SJSA1 (cell line): ENCODE results near the gene ACTL6B. TPM values are rescaled to one million over a fixed set of nuclear protein-coding genes. Genes with fewer than 3 reads are reported as not detected.
A peak's percentile ranks its signal among the peaks of the same experiment; 100 is the strongest.

Experiments used
- DNase-seq, 2 experiments: peaks; one replicate each; pipeline ENCODE4 v3.0.0-alpha.2; 2015 to 2020; ENCODE audit warnings: low spot score in 2 of 2, low read depth in 1 of 2
- H3K27ac ChIP-seq: fragments of 250-450 bp; sonication (Bioruptor Pico); 2 replicates; pipeline ENCODE4 v1.5.1; 2020; ENCODE audit warnings: mild to moderate bottlenecking, moderate library complexity
- H3K27me3 ChIP-seq: fragments of 250-450 bp; sonication (Bioruptor Pico); replicated peaks from 2 replicates; pipeline ENCODE4 v1.5.1; 2020; ENCODE audit warnings: mild to moderate bottlenecking, moderate library complexity
- H3K36me3 ChIP-seq: fragments of 250-450 bp; sonication (Bioruptor Pico); 2 replicates; pipeline ENCODE4 v1.5.1; 2020; ENCODE audit warnings: mild to moderate bottlenecking
- H3K4me1 ChIP-seq: fragments of 250-450 bp; sonication (Bioruptor Pico); replicated peaks from 2 replicates; pipeline ENCODE4 v1.6.1; 2021; ENCODE audit warnings: mild to moderate bottlenecking
- H3K4me3 ChIP-seq: fragments of 250-450 bp; sonication (Bioruptor Pico); 2 replicates; pipeline ENCODE4 v1.5.1; 2020; ENCODE audit warnings: mild to moderate bottlenecking
- H3K9me3 ChIP-seq: fragments of 250-450 bp; sonication (Bioruptor Pico); replicated peaks from 2 replicates; pipeline ENCODE4 v1.5.1; 2020; ENCODE audit warnings: mild to moderate bottlenecking
- total RNA-seq: library from RNA; depleted of rRNA; stranded (reverse); fragments of >200 nt; shearing (Covaris generic); gene quantifications from 2 replicates; pipeline ENCODE4 v1.2.3, GENCODE V29; 2014; rRNA removed

Gene ACTL6B
- total RNA-seq, 1 experiment from 2014 or later, result not detected

GRCh38 chr7:100602889-100603725 is 53.1 kb downstream of the ACTL6B start:
- H3K9me3 ChIP-seq, result no peaks in the 10 kb centered on the region
- H3K27ac ChIP-seq, result peak overlapping the region; percentile 52
- DNase-seq, result peak; percentile 79 to 96
- H3K36me3 ChIP-seq, result peaks cover 30% of the 10 kb centered on the region
- H3K4me1 ChIP-seq, result peaks cover 31% of the 10 kb centered on the region
- H3K27me3 ChIP-seq, result no peaks in the 10 kb centered on the region
- peak overlapping the region; percentile 45 for H3K4me3 ChIP-seq

GRCh38 chr7:100600730-100601038 is 55.6 kb downstream of the ACTL6B start:
- no peaks in the 10 kb centered on the region for H3K9me3 ChIP-seq
- no peak overlapping the region for H3K4me3 ChIP-seq
- peaks cover 31% of the 10 kb centered on the region for H3K4me1 ChIP-seq
- DNase-seq, result no peak
- H3K27me3 ChIP-seq, result no peaks in the 10 kb centered on the region
- H3K36me3 ChIP-seq, result peaks cover 11% of the 10 kb centered on the region
- H3K27ac ChIP-seq, result no peak overlapping the region

- H3K9me3 ChIP-seq, result no peaks in the 10 kb centered on the region
- peaks cover 5% of the 10 kb centered on the region for H3K36me3 ChIP-seq
- H3K4me1 ChIP-seq, result peaks cover 31% of the 10 kb centered on the region
- no peak overlapping the region for H3K27ac ChIP-seq
- DNase-seq, result no peak
- H3K4me3 ChIP-seq, result no peak overlapping the region
- H3K27me3 ChIP-seq, result no peaks in the 10 kb centered on the region
Observed at GRCh38 chr7:100599911-100600729, 56.1 kb downstream of the ACTL6B start.

GRCh38 chr7:100598425-100598824 is 57.8 kb downstream of the ACTL6B start:
- Histone ChIP-seq H3K36me3 (no peaks in the 10 kb centered on the region), H3K4me3 (no peak overlapping the region), H3K27ac (no peak overlapping the region), H3K9me3 (no peaks in the 10 kb centered on the region), H3K4me1 (peaks cover 21% of the 10 kb centered on the region), H3K27me3 (no peaks in the 10 kb centered on the region)
- DNase-seq, result no peak

- Histone ChIP-seq H3K27me3 (no peaks in the 10 kb centered on the region), H3K4me3 (no peak overlapping the region), H3K36me3 (no peaks in the 10 kb centered on the region), H3K27ac (no peak overlapping the region), H3K9me3 (no peaks in the 10 kb centered on the region), H3K4me1 (no peaks in the 10 kb centered on the region)
- no peak for DNase-seq
Observed at GRCh38 chr7:100595188-100595587, 61.1 kb downstream of the ACTL6B start.

Other genes starting within 250 kb of the ACTL6B start
- 1.1 and 1.2 TPM in 2 replicates for gene ZCWPW1, start 227.7 kb downstream of the ACTL6B start, total RNA-seq
- 18.2 and 25.6 TPM in 2 replicates for gene MEPCE, start 226.6 kb downstream of the ACTL6B start, total RNA-seq
- 56.4 and 71.5 TPM in 2 replicates for gene PPP1R35, start 220.0 kb downstream of the ACTL6B start, total RNA-seq
- 0.66 TPM in 1 of 2 replicates, not detected in the other for gene SPACDR, start 192.2 kb downstream of the ACTL6B start, total RNA-seq
- 25.3 and 32.7 TPM in 2 replicates for gene TSC22D4, start 177.2 kb downstream of the ACTL6B start, total RNA-seq
- 0.63 and 0.87 TPM in 2 replicates for gene NYAP1, start 172.5 kb downstream of the ACTL6B start, total RNA-seq
- 15.6 and 24.2 TPM in 2 replicates for gene AGFG2, start 117.2 kb downstream of the ACTL6B start, total RNA-seq
- gene SAP25, start 82.5 kb downstream of the ACTL6B start, total RNA-seq, result 0.60 TPM in 1 of 2 replicates, not detected in the other
- gene LRCH4, start 70.3 kb downstream of the ACTL6B start, total RNA-seq, result 17.0 and 19.5 TPM in 2 replicates
- gene FBXO24, start 70.1 kb downstream of the ACTL6B start, total RNA-seq, result 0.13 TPM in 1 of 2 replicates, not detected in the other
- 73.1 and 75.6 TPM in 2 replicates for gene PCOLCE, start 54.1 kb downstream of the ACTL6B start, total RNA-seq
- gene MOSPD3, start 43.9 kb downstream of the ACTL6B start, total RNA-seq, result 10.9 and 11.0 TPM in 2 replicates
- not detected in 2 replicates for gene TFR2, start 14.9 kb downstream of the ACTL6B start, total RNA-seq
- 63.4 and 70.6 TPM in 2 replicates for gene GNB2, start 17.3 kb upstream of the ACTL6B start, total RNA-seq
- gene GIGYF1, start 37.8 kb upstream of the ACTL6B start, total RNA-seq, result 9.9 and 15.5 TPM in 2 replicates
- 56.0 and 72.0 TPM in 2 replicates for gene POP7, start 49.7 kb upstream of the ACTL6B start, total RNA-seq
- not detected in 2 replicates for gene EPO, start 64.0 kb upstream of the ACTL6B start, total RNA-seq
- gene ZAN, start 77.1 kb upstream of the ACTL6B start, total RNA-seq, result not detected in 2 replicates
- gene EPHB4, start 171.1 kb upstream of the ACTL6B start, total RNA-seq, result 39.8 and 49.0 TPM in 2 replicates
- 15.2 and 17.8 TPM in 2 replicates for gene SLC12A9, start 196.3 kb upstream of the ACTL6B start, total RNA-seq
- 88.0 and 95.9 TPM in 2 replicates for gene TRIP6, start 210.9 kb upstream of the ACTL6B start, total RNA-seq
- 64.4 and 76.2 TPM in 2 replicates for gene SRRT, start 218.7 kb upstream of the ACTL6B start, total RNA-seq
- 3.1 and 3.7 TPM in 2 replicates for gene UFSP1, start 233.3 kb upstream of the ACTL6B start, total RNA-seq
- 0.16 TPM in 1 of 2 replicates, not detected in the other for gene ACHE, start 239.4 kb upstream of the ACTL6B start, total RNA-seq